Heart left ventricle (tissue), 16 donors: Measurements from ENCODE around the gene LIPN. TPM values are rescaled to one million over a fixed set of nuclear protein-coding genes. Genes with fewer than 3 reads are reported as not detected.

Source experiments
- ATAC-seq, 4 donors: fragments of 200-7000 bp; cut with Tn5 transposase; one replicate each; pipeline ENCODE4 v1.9.1; 2020 to 2022; ENCODE audit warnings: moderate library complexity in 4 of 4, mild to moderate bottlenecking in 3 of 4, moderate number of reproducible peaks in 1 of 4
- DNase-seq, 5 donors: peaks; one replicate each; pipeline ENCODE4 v3.0.0-alpha.2; 2020
- H3K27ac ChIP-seq, 12 donors: fragments of 200-600 bp; sonication (generic) in 4 of 12; one replicate each; pipeline versions ENCODE4 v1.5.0 to v1.8.0; 2016 to 2022; ENCODE audit warnings: mild to moderate bottlenecking in 2 of 12
- H3K27me3 ChIP-seq, 9 donors: fragments of 200-600 bp; sonication (generic) in 2 of 9; one replicate each; pipeline versions ENCODE4 v1.5.1 to v1.8.0; 2016 to 2022; ENCODE audit warnings: mild to moderate bottlenecking in 3 of 9
- H3K36me3 ChIP-seq, 9 donors: fragments of 200-600 bp; sonication (generic) in 2 of 9; one replicate each; pipeline versions ENCODE4 v1.5.0 to v1.8.0; 2018 to 2022; ENCODE audit warnings: mild to moderate bottlenecking in 2 of 9
- H3K4me1 ChIP-seq, 12 donors: fragments of 200-600 bp; sonication (generic) in 4 of 12; one replicate each; pipeline versions ENCODE4 v1.5.0 to v1.8.0; 2016 to 2022; ENCODE audit warnings: mild to moderate bottlenecking in 3 of 12
- H3K4me3 ChIP-seq, 12 donors: fragments of 200-600 bp; sonication (generic) in 4 of 12; one replicate each; pipeline versions ENCODE4 v1.5.0 to v1.8.0; 2017 to 2022; ENCODE audit warnings: mild to moderate bottlenecking in 9 of 12, moderate library complexity in 4 of 12
- H3K9me3 ChIP-seq, 12 donors: fragments of 200-600 bp; sonication (generic) in 4 of 12; one replicate each; pipeline versions ENCODE4 v1.5.0 to v1.8.0; 2016 to 2022; ENCODE audit warnings: mild to moderate bottlenecking in 1 of 12
- POLR2A ChIP-seq, 2 donors: fragments of 450-650 bp; IDR thresholded peaks; one replicate each; pipeline ENCODE4 v1.6.1; 2017; ENCODE audit warnings: antibody characterized with exemption in 2 of 2, mild to moderate bottlenecking in 2 of 2, moderate library complexity in 2 of 2
- WGBS, 4 donors: extraction: QIAGEN DNeasy Blood & Tissue Kit in 2 of 4; methylation state at CpG; one replicate each; pipeline versions ENCODE4 v1.1.5 to v1.1.7; 2013 to 2018; 5-methylcytosine and 5-hydroxymethylcytosine counted together
- intact Hi-C, 10 donors: fragments of 100-400 bp; cut with DNase I; formaldehyde crosslinking; loops; one replicate each; pipeline versions ENCODE4 v1.11.1 to v1.14.2; 2022
- polyA plus RNA-seq, 2 donors: library from polyadenylated mRNA; stranded (reverse); fragments of 200-250 nt; gene quantifications; one replicate each; pipeline ENCODE4 v1.2.3, GENCODE V29; 2013
- total RNA-seq, 9 donors: library from RNA; depleted of rRNA in 2 of 9; stranded (reverse); fragments of >200 nt in 2 of 9; fragmentation: NEBNext Ultra II Directional in 3 of 9; extraction: Animal tissue kit (Norgen Biotek cat#: 25700) in 3 of 9; gene quantifications; one replicate each; pipeline versions ENCODE4 v1.1.0 to v1.2.4, GENCODE V29; 2016 to 2023
- TF ChIP-seq, protein P1 (sequence below), 12 donors: fragments of 200-600 bp; sonication (generic) in 4 of 12; IDR thresholded peaks; one replicate each; pipeline versions ENCODE4 v1.5.0 to v1.8.0; 2018 to 2022; ENCODE audit warnings: antibody characterized with exemption in 12 of 12, mild to moderate bottlenecking in 5 of 12
- donor health status: ischemic (EF 13 %, LVEDD 7.1; RV severe dilation, severe dysfunction).
- donor health status: healthy with polysubstance abuse.
- donor health status: DM: no; HTN: yes; CAD: no.
- donor health status: DM: no; HTN: no; CAD: no.
- donor health status: ischemic (EF 25% LVEDD 6.9; RV normal size, moderate dysfunction).
- donor health status: ischemic (EF 25% LVEDD 5.7; RV mildly dilated, moderate dysfunction).
- donor health status: healthy.
- donor health status: DM: yes; HTN: yes; CAD: no.
- donor health status: ischemic (EF 35%, LVEDD 5.7; RV mildly dilated, moderate dysfunction).
- donor health status: nonischemic (EF 11% LVEDD 7.7; RV severe dilation, severe dysfunction).
- donor health status: DM: yes; HTN: yes; CAD: no.
- donor health status: PGD.
- donor health status: ischemic (EF 29% LVEDD 5.4; RV normal size, mild dysfunction).
- donor health status: nonischemic (EF 23%, LVEDD 6.1; RV moderate dilation, normal function).

The LIPN gene
- total and polyA plus RNA-seq, 11 donors = 0.43 TPM; not detected in 10

GRCh38 chr10:88781206-88781605, 21.4 kb downstream of the LIPN start:
- TF ChIP-seq POLR2A (IDR thresholded peaks at IDR 0.05) = no peak
- TF ChIP-seq, protein P1, sequence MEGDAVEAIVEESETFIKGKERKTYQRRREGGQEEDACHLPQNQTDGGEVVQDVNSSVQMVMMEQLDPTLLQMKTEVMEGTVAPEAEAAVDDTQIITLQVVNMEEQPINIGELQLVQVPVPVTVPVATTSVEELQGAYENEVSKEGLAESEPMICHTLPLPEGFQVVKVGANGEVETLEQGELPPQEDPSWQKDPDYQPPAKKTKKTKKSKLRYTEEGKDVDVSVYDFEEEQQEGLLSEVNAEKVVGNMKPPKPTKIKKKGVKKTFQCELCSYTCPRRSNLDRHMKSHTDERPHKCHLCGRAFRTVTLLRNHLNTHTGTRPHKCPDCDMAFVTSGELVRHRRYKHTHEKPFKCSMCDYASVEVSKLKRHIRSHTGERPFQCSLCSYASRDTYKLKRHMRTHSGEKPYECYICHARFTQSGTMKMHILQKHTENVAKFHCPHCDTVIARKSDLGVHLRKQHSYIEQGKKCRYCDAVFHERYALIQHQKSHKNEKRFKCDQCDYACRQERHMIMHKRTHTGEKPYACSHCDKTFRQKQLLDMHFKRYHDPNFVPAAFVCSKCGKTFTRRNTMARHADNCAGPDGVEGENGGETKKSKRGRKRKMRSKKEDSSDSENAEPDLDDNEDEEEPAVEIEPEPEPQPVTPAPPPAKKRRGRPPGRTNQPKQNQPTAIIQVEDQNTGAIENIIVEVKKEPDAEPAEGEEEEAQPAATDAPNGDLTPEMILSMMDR (IDR thresholded peaks at IDR 0.05) = no peak
- Histone ChIP-seq H3K27ac (no peak overlapping the region), H3K9me3 (no peaks in the 10 kb centered on the region), H3K36me3 (no peaks in the 10 kb centered on the region), H3K27me3 (no peaks in the 10 kb centered on the region), H3K4me1 (no peaks in the 10 kb centered on the region), H3K4me3 (no peak overlapping the region)
- ATAC-seq (no peak), DNase-seq (no peak)
- intact Hi-C loops = no loop called here
- 64 to 70% (median 69%) methylated on average over 2 of the region's 2 CpGs for WGBS, 4 donors

DNA sequence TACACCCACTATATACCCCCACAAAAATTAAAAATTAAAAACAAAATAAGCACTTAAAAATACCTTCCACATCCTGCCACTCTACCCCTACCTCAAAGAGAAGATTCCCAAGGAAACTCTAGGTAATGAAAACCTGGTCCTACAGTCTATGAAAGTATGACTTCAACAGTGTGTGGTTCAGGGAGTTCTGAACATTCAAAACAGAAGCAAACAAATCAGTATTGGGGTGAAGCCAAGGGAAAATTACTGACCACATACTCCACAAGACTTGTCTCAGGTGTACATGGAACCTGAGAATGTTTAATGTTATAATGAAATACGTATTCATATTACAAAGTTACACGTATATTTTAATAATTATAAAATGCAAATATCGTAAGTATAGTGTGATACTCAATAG, 22.4 kb downstream of the LIPN start:
- TF ChIP-seq, protein P1 (IDR thresholded peaks at IDR 0.05) = no peak
- TF ChIP-seq POLR2A (IDR thresholded peaks at IDR 0.05) = no peak
- Histone ChIP-seq H3K9me3 (no peaks in the 10 kb centered on the region), H3K4me3 (no peak overlapping the region), H3K4me1 (no peaks in the 10 kb centered on the region), H3K36me3 (no peaks in the 10 kb centered on the region), H3K27ac (no peak overlapping the region), H3K27me3 (no peaks in the 10 kb centered on the region)
- no peak for ATAC-seq
- DNase-seq = no peak
- intact Hi-C loops = no loop called here
- WGBS, 4 donors = 71 to 92% (median 78%) methylated on average over 3 of the region's 3 CpGs

DNA sequence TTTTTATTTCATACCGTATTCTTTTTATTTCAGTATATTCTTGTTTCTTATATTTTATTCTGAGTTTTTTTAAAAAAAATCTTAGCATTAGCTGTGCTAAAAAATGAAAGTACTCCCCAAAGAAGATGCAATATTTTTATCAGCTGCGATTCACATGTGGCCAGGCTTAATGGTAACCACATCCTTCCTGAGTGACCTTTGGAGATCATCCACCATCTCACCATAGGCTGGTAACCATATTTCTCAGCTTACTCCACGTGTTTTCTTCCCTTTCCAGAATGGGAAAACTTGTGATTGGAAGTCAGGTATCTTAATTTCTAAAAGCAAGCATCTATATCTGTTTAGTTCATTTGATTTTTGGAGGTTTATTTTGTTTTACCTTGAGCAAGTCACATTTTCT, 23.9 kb downstream of the LIPN start:
- Histone ChIP-seq H3K9me3 (no peaks in the 10 kb centered on the region), H3K27ac (no peak overlapping the region), H3K27me3 (no peaks in the 10 kb centered on the region), H3K4me3 (no peak overlapping the region), H3K36me3 (no peaks in the 10 kb centered on the region), H3K4me1 (no peaks in the 10 kb centered on the region)
- intact Hi-C loops = no loop called here
- ATAC-seq (no peak), DNase-seq (no peak)
- TF ChIP-seq, protein P1 (IDR thresholded peaks at IDR 0.05) = no peak
- TF ChIP-seq POLR2A (IDR thresholded peaks at IDR 0.05) = no peak
- 60 to 68% (median 66%) methylated on average over 3 of the region's 3 CpGs for WGBS, 4 donors

GRCh38 chr10:88786032-88786770, 26.4 kb downstream of the LIPN start:
- Histone ChIP-seq H3K4me3 (no peak overlapping the region), H3K27me3 (no peaks in the 10 kb centered on the region), H3K27ac (no peak overlapping the region), H3K4me1 (no peaks in the 10 kb centered on the region), H3K9me3 (no peaks in the 10 kb centered on the region), H3K36me3 (no peaks in the 10 kb centered on the region)
- no peak for ATAC-seq
- intact Hi-C loops = no loop called here
- TF ChIP-seq, protein P1 (IDR thresholded peaks at IDR 0.05) = no peak
- TF ChIP-seq POLR2A (IDR thresholded peaks at IDR 0.05) = no peak
- 82 to 84% (median 82%) methylated on average over 10 of the region's 10 CpGs for WGBS, 4 donors
- DNase-seq = no peak
